C4-2B (cell line): ENCODE results near the gene TRPC4AP.

Experiments
- CTCF ChIP-seq: fragments of 450-650 bp; conservative IDR thresholded peaks from 2 replicates; pipeline ENCODE4 v1.5.1; 2017; ENCODE audit warnings: mild to moderate bottlenecking
- ZFX ChIP-seq: fragments of 450-650 bp; IDR thresholded peaks from 2 replicates; pipeline ENCODE4 v1.6.1; 2017

GRCh38 chr20:35006531-35006971 lies 86.1 kb downstream of the TRPC4AP start:
- TF ChIP-seq CTCF (no peak), ZFX (no peak)
